HG02943 (cell line): ENCODE results near the gene ULK4.
"Not testable (repeated sequence)": the region's sequence is repeated elsewhere in the genome, so short reads cannot be mapped to it uniquely, and the experiment has no call there.

ENCODE experiments used
- ATAC-seq: cut with Tn5 transposase; IDR thresholded peaks from one replicate; pipeline ENCODE4 v1.9.1; 2021; ENCODE audit warnings: mild to moderate bottlenecking, low read depth, moderate library complexity; ENCODE audit not compliant: unreplicated experiment

ULK4 gene

DNA sequence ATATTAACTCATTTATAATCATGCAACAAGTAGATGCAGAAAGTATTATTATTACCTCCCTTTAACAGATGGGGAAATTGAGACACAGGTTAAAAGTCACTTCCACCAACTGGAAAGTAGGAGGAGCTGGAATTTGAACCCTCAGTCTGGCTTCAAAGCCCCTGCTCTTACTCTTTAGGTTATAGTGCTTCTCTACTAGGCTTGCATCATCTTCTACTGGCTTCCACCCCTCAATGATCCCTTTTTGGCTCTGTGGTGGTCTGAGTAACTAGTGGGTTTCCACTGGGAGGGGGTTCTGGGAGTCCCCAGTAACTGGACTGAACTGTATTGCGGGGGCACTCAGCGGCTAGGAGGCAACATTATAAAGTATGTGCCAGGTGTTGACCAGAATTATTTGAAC is 671.6 kb downstream of the ULK4 start:
- ATAC-seq: no peak

DNA sequence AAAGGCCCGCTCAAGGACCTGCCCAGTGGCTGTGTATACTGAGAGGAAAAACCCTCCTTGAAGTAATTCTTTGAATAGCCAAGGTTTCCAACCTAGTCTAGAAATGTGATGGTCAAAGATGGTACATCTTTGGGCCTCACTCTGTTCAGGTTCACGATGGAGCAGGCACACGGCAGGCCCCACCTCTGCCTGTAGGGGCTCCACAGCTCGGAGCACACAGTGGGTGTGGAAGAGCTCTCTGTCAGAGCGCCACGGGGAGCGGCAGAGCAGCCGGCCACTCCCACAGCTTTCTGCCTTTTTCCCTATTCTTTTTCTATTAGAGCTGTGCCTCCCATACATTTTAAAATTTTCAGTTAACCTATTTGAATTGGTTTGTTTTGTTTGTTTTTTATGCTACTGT is 673.1 kb downstream of the ULK4 start:
- no peak for ATAC-seq

DNA sequence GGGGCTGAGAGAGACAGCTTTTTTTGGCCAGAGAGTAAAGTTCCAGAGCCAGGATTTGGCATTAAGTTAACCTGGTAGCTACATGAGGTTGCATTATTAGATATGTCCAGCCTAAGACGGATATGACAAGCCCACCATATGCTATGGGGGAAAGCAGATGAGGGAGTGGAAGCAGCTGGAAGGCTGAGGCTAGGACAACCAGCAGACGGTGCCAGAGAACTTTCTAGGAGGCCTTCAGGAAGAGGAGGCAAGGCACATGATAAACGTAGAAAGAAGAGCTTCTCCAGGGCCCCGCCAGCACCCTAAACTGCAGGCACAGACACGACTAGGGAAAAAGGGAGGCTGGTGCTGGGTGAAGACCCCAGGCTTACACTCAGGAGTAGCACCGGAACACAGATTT is 675.6 kb downstream of the ULK4 start:
- ATAC-seq: no peak

DNA sequence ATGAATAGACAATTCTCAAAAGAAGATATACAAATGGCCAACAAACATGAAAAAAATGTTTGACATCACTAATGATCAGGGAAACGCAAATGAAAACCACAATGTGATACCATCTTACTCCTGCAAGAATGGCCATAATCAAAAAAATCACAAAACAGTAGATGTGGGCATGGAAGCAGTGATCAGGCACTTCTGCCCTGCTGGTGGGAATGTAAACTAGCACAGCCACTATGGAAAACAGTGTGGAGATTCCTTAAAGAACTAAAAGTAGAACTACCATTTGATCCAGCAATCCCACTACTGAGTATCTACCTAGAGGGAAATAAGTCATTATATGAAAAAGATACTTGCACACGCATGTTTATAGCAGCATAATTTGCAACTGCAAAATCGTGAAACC is 677.0 kb downstream of the ULK4 start:
- ATAC-seq: not testable (repeated sequence)

DNA sequence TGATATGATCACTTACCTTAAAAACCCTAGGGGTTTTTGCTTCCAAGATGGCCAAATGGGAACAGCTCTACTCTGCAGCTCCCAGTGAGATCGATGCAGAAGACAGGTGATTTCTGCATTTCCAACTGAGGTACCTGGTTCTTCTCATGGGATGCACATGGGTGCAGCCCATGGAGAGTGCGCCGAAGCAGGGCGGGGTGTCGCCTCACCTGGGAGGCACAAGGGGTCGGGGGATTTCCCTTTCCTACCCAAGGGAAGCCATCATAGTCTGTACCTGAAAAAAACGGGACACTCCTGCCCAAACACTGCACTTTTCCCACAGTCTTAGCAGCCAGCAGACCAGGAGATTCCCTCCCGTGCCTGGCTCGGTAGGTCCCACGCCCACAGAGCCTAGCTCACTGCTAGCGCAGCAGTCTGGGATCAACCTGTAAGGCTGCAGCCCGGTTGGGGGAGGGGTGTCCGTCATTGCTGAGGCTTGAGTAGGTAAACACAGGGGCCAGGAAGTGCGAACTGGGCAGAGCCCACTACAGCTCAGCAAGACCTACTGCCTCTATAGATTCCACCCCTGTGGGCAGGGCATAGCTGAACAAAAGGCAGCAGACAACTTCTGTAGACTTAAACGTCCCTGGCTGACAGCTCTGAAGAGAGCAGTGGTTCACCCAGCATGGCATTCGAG is 684.0 kb downstream of the ULK4 start:
- ATAC-seq: no peak

DNA sequence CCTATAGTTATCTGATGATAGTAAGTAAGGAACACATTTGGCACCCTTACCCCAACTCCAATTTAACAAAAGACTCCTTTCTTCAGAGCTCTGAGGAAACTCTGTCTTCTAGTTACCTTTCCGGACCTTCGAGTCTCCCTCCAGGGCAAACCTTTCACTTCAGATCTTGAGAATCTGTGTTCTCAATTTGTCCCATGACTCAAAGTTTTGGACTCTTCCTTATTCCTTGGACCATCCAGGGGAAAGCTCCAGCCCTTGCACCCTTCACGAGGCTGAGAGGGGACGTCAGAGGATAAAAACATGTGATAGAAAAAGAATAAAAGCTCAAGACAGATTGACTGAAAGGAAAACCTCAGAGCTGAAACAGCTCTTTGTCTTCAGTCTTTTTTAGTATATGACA is 685.7 kb downstream of the ULK4 start:
- ATAC-seq: no peak

DNA sequence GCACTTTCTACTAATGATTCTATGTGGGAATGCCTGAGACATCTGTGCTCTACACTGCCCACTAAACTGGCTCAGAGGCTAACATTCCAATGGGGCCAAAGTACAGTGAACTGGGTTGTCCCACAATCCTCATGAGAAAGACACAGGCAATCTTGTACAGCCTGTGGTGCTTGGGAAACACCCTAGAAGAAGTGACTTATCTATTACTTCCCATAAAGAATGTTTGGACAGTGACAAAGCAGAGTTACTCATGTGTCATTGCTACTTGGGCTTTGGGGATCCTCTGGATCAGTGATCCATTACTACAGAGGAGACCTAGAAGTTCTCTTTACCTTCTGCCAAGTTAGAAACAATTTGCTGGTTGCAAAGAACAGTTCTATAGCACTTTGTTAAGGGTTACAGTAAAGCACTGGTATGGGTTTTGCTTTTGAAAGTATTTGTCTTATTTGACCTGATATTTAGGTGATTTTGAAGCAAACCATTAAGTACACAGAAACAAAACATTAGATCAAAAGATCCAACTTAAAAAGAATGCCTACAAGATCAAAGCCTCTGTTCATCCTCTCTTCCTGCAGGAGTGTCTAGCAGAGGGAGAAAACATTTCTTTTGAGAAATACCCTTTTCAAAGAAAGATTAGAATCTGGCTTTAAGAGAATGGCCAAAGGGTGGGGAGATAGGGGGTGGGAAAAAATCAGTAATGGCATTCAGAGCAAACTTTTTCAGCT is 686.8 kb downstream of the ULK4 start:
- no peak for ATAC-seq

DNA sequence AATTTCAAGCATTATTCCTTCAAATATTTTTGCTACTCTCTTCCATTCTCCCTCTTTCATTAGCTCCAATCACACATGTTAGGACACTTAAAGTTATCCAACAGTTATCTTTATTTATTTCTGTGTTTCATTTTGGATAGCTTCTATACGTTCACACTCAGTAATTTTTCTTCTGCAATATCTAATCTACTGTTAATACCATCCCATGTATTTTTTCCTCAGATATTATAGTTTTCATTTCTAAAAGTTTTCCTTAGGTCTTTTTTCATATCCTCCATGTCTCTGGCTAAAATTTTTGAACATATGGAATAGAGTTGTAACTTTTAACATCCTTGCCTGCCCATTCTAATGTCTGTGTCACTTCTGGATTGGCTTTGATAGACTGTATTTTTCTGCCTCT is 689.2 kb downstream of the ULK4 start:
- ATAC-seq: no peak

DNA sequence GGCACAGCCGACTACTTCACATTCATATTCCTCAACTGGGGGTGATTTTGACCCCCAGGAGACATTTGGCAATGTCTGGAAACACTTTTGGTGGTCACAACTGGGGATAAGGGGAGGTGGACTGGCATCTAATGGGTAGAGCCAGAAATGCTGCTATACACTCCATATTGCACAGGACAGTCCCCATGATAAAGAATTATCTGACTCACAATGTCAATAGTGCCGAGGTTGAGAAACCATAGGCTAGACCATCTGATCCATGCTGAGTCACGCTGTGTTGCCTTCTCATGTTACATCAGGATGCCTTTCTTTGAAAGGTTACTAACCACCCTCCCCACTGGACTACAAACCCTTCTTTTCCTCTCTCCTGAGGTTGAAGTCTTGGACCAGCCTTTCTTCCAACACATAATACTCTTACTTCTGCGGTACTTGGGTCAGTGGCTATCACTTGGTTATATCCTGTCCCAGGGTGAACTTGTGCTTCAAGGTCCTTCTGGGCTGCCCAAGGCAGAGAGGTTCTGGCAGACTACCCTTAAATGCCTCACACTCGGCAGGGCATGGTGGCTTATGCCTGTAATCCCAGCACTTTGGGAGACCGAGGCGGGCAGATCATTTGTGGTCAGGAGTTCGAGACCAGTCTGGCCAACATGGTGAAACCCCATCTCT is 693.8 kb downstream of the ULK4 start:
- ATAC-seq: no peak

DNA sequence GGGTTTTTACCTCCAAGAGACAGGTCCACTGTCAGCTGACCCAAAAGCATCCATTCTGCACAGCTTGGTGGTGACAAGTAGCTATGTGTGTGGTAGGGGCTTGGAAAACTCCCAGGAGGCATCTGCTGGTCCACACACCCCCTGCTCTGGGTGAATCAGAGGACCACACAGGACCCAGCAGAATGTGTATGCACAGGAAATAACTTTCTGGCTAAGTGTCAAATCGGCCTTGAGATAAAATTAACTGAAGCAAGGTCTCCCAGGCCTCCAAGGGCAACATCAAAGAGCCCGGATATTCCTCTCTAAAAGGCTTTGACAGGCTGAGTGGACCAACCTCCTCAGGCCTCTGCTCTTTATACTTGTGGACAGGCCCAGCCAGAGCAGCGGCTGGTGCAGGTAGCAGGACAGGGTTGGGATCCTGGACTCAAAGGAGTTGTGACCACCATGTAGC is 696.1 kb downstream of the ULK4 start:
- no peak for ATAC-seq

DNA sequence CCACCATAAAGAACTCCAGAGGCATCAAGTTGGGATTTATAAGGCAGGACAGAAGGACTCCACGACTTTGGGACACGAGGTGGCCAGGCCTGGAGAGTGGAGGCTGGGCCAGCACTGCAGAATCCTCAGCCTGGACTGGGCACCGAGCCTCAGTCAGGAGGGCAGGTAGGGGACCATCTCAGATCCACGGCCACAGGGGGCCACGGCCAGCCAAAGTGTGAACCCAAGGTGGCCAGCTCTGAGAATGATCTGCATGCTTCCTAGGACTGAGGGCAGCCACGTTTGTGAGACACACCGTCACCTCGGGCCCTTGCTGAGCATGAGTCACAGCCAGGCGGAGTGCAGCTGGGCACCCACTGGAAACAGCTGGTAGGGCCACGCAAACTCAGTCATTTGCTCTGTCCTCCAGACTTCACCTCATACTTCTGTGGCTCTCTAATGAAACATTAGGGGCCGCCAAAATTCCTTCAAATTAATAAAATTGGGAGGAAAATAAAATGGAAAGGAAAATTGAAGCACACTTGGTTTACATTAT is 696.8 kb downstream of the ULK4 start:
- ATAC-seq: no peak

DNA sequence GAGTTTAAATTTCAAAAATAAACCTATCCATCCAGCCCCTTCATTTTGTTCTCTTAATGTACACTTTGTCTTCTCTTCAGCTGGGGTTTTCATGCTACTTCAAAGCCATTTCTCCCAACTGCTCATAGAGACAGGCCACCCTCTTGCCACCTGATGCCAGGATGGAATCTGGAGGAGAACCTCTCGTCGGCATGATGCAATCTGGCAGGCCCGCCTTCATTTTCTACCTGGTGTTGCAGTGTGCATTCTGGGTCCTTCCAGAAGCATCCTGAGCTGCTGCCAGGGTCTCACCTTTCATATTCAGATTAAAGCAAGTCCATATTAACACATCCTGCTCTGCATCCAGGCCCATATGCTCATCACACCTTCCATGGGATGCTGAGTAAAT is 701.8 kb downstream of the ULK4 start:
- no peak for ATAC-seq

DNA sequence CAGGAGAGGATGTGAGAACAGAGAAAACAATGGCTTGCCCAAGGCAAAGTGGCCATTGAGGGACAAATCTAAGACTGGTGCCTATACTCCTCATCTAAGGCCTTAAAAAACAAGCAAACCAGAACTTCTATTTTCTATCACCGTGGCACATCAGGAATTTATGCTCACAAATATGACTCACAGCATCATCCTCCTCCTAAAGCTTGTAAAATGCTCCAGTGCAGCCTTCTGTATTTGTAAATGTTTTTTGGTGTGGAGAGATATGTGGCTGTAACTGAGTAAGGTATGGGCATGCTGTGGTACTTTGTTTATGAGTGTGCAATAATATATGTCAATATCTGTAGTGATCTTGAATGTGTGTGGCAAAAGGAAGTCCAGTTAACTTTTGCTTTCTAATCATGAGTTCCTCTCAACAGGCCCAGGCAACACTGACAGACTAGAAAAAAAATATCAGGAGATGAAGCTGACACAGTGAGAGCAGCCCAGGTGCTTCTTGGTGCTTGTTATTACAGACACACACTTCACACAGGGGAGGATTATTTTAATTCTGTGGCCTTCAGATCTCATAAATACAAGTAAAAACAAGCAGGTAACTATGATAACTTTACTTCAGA is 702.3 kb downstream of the ULK4 start:
- no peak for ATAC-seq

DNA sequence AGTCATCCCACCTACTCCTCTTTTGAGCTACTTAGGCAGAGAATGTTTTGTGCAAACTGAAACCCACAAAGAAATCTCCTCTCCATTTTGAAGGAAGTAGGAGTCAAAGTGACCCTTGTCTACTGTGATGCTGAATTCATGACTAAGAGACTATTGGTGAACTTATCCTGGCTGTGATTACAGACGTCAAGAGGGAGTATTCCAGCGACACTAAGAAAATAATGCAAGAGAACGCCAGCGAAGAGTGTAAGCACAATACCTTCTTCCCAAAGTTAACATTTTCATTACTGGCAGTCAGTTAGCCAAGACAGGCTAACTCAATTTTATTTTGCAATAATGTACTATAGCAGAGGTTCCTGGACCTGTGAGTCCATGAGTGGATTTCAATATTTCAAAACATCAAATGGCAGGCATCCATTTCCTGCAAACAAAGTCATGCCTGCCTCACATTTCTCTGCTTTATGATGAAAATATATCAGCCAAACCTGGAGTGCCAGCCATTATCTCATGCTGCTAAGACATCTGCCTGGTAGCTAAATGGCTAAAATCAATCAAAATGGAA is 703.6 kb downstream of the ULK4 start:
- no peak for ATAC-seq

DNA sequence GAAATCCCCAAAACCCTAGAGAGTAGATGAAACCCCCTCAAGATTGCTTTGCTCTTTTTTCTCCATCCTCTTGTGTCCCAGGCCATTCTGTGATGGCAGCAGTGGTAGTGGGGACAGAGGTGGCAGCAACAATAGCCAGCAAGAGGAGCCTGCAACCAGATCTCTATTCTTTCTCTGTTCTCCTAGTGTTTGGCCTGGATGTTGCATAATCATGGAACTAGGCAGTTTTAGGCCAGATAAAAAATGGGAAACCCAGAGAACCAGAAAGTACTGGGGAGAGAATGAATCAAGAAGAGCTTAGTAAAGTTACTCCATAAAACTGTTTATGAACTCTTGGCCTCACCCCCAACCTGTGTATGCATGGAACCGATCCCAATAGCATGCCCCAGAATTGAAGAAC is 710.3 kb downstream of the ULK4 start:
- no peak for ATAC-seq

DNA sequence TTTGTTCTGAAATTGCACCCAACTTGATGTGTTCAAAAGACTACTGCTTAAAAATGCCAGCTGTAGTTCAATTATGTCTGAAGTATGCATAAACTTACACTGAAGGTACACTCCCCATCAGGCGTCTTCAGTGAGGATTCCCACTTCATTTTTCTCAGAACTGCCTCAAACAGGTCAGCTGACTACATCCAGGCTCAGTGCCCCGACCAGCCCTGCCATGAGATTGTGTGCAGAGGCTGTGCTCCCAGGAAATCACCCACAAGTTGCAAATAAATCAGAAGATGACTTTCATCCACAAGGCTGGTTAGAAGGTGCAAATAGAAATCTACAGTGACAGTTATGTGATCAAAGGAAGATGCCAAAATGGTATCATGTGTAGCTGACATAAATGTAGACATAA is 711.1 kb downstream of the ULK4 start:
- ATAC-seq: no peak

DNA sequence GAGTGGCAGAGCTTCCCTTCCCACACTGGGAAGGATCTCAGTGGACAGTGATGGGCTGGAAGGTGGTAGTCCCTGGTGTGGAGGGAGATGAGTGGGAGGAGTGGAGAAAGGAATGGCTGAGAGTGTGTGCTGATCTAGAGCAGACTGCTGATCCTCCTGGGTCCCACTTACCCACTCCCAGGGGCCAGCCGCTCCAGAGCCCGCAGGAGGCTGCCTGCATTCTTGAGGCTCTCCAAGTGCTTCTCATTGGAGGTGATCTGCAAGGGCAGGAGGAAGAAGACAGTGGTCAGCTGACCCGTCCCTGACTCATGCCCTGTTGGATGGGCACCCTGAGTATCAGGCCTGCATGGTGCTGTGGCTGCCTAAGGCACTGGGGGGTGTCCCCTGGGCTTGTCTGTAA is 712.6 kb downstream of the ULK4 start:
- no peak for ATAC-seq

DNA sequence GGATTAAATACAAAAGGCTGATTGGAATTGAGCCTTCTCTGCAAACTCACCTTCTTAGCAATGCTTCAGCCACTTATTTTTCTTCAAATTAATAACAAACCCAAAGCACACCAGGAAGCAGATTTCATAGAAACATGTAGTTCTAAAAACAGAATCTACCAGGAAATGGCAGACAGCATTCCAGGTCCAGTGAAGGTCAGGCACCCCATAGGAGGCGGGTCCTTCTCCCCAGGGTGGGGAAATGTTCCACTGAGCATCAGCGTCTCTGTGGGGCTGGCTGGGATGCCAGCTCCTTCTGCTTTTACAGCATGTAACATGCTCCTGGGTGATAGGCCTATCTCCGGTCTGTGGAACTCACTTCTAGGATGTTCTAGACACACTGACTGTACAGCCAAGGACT is 713.4 kb downstream of the ULK4 start:
- no peak for ATAC-seq

DNA sequence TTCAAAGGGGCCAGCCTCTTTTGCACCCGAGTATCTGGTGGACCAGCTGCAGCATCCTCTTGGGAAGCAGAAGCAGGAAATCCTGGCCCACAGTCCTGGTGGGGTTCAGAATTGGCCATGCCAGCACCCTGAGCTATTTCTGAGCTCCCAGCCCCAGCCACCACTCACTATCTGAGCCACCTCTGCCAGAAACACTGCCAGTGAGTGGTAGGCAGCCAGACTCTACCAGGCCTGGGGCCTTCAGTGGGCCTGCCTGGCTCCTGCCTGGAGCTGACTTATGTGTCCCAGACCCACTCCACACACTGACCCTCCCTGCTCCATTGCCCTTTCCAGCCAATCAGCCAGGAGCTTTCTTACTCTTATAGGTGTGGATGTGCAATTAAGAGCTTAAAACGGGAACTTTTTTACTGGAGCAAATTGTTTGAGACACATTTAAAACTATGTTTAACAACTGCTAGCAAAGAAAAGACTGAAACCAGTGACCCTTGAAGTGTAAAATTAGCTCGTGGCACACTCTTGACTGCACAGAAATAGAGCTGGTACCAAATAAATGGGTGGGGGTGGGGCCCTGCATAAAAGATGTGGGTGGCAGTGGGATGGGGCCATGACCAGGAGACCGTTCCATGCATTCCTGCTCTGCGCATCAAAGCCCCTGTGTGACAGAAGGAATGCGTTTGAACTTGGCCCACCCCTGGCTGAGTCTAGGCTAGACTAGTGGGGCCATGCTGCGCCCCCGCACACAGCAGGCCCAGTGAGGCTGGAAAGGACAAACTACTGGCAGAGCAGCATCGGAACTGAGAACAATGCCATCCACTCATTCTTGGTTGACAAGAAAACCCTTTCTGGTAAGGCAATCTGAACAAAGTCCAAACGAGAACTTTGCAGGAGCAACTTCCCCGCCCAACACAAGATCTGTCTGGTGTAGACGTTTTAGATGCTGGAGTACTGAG is 714.6 kb downstream of the ULK4 start:
- ATAC-seq: no peak
